GM23338 (cell line): ENCODE results near the gene C2orf72.

Experiments used
- CREB1 ChIP-seq: fragments of 250-450 bp; sonication (Bioruptor Pico); IDR thresholded peaks from 2 replicates; pipeline ENCODE4 v1.5.0; 2020; ENCODE audit warnings: low read depth, mild to moderate bottlenecking, moderate library complexity
- CTCF ChIP-seq, 2 experiments: fragments of 200-600 bp in 1 of 2; sonication (generic) in 1 of 2; conservative IDR thresholded peaks; 2 replicates each; pipeline versions ENCODE4 v1.5.1 to v1.6.1; 2016 to 2017; ENCODE audit warnings: antibody characterized with exemption in 2 of 2, low read depth in 2 of 2, mild to moderate bottlenecking in 2 of 2, moderate library complexity in 1 of 2
- EZH2 ChIP-seq: fragments of 200-600 bp; sonication (generic); IDR thresholded peaks from one replicate; pipeline ENCODE4 v1.8.0; 2017; ENCODE audit warnings: antibody characterized with exemption, mild to moderate bottlenecking, low read depth; ENCODE audit not compliant: unreplicated experiment
- JUNB ChIP-seq: IDR thresholded peaks from one replicate; pipeline ENCODE4 v1.6.1; 2016; ENCODE audit warnings: antibody characterized with exemption; ENCODE audit not compliant: unreplicated experiment
- POLR2AphosphoS5 ChIP-seq: IDR thresholded peaks from 2 replicates; pipeline ENCODE4 v1.6.1; 2016; ENCODE audit warnings: antibody characterized with exemption, low read depth
- ZNF331 ChIP-seq: fragments of 250-450 bp; sonication (Bioruptor Pico); IDR thresholded peaks from 2 replicates; pipeline ENCODE4 v1.5.0; 2020; ENCODE audit warnings: low read depth, mild to moderate bottlenecking, moderate library complexity
- ZNF462 ChIP-seq: fragments of 250-450 bp; sonication (Bioruptor Pico); IDR thresholded peaks from 2 replicates; pipeline ENCODE4 v1.5.0; 2020; ENCODE audit warnings: mild to moderate bottlenecking, moderate library complexity

GRCh38 chr2:231001921-231002320, 35.4 kb upstream of the C2orf72 start:
- TF ChIP-seq CTCF (conservative IDR thresholded peaks at IDR 0.05; ENCODE audit: low read depth in 2 of 2) (no peak), EZH2 (no peak), ZNF331 (no peak), POLR2AphosphoS5 (no peak), CREB1 (no peak), JUNB (no peak), ZNF462 (CRISPR knock-in tag) (no peak)
